Measurements from ENCODE around the gene MTA3.
A peak's percentile ranks its signal among the peaks of the same experiment; 100 is the strongest.
"Not testable (repeated sequence)": the region's sequence is repeated elsewhere in the genome, so short reads cannot be mapped to it uniquely, and the experiment has no call there.

The MTA3 gene

DNA sequence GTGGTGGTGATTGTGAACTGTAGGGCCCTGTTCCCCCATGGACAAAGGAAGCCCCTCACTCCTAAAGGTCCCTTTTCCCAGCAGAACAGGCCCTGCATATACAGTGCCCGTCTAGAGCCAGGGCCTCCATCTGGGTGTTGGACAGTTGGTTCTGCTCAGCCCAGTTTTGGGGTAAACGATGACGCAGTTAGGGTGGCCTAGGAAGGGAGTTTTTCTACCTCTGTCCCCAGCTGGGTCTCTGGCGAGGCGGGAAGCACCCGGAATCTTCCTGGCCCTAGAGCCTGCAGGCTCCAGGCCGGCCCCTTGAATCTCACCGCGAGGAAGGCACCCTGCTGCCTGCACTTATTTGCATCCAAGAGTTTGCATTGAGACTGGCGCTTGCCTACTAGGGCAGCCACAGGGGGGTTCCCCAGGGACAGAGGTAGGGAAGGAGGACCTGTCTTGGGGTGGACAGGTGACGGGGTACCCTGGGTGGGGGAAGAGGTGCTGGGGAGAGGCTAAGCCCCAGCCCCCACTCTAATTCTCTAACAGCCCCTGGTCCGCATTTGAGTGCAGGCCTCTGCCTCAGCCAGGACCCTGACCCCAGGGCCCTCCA lies 529 bp upstream of the MTA3 start:
- peak; percentile 4 to 14 for DNase-seq

DNA sequence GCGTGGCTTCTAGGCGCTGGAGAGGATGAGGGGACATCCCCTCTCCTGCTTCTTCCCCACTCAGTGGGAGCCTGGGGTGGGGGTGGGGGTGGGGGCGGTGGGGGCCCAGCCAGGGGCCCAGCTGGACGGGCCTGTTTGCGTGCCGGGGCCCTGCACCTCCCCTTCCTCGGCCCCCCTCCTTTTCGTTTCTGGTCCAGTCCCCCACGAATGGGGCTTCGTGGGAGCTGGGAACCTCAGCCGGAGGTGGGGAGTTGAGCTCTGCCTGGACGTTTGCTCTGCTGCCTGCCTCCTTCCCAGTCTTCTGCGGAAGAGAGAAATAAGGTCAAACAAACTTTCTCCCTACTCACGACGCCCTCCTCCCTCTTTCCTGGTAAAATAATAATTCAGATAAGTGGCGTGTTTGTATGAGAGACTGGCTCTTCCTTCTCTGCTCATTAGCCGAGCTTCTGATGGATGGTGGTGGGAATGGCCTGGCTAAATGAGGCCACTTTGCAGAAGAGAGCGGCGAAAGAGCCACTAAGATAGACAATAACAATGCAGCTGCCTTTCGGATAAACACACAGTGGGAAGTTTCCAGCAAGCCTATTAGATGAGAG lies 782 bp downstream of the MTA3 start:
- DNase-seq: peak in 1 of 2 donors; percentile 9

DNA sequence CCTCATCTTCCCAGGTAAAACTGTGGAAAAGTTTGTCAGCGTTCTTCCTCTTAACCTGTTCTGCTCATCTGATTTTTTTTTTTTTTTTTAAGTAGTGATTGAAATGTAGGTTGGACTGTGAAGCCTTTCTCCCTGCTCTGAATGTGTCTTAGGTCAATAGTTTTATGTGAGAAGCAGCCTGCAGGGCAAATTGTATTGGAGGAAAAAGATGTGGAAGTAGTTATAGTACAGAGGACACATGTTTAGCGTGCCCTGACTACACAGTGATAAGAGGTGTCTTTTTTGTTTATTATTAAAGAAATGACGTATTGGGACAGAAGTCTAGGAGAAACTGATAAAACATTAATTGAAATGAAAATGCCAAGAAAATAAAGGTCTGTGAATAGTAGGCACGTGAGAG lies 1.5 kb downstream of the MTA3 start:
- no peak for DNase-seq

DNA sequence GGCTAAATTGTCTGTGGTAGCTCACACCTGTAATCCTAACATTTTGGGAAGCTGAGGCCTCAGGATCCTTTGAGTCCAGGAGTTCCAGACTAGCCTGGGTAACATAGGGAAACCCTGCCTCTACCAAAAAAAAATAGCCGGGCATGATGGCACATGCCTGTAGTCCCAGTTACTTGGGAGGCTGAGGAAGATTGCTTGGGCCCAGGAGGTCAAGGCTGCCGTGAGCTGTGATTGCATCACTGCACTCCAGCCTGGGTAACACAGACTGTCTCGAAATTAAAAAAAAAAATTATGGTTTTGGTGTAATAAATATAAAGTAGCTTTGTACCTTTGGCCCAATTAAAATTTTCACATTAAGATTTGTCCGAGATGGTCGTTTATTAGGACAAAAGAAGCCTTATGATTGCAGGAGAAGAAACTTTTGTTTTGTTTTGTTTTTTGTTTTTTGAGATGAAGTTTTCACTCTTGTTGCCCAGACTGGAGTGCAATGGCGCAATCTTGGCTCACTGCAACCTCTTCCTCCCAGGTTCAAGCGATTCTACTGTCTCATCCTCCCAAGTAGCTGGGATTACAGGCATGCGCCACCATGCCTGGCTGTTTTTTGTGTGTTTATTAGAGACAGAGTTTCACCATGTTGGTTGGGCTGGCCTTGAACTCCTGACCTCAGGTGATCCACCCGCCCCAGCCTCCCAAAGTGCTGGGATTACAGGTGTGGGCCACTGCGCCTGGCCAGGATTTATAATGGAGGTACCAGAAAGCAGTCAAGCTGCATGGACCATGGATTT lies 4.1 kb downstream of the MTA3 start:
- no peak for DNase-seq

DNA sequence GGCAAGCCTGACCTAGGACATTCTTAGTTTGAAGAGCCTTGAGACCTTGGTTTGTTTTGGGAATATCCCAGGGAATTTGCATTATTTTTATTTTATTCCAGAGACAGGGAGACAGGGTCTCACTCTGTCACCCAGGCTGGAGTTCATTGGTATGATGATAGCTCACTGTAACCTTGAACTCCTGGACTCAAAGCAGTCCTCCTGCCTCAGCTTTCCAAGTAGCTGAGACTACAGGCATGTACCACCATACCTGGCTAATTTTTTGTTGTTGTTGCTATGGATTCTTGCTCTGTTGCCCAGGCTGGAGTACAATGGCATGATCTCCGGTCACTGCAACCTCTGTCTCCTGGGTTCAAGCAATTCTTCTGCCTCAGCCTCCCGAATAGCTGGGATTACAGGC lies 4.8 kb downstream of the MTA3 start:
- DNase-seq: no peak

DNA sequence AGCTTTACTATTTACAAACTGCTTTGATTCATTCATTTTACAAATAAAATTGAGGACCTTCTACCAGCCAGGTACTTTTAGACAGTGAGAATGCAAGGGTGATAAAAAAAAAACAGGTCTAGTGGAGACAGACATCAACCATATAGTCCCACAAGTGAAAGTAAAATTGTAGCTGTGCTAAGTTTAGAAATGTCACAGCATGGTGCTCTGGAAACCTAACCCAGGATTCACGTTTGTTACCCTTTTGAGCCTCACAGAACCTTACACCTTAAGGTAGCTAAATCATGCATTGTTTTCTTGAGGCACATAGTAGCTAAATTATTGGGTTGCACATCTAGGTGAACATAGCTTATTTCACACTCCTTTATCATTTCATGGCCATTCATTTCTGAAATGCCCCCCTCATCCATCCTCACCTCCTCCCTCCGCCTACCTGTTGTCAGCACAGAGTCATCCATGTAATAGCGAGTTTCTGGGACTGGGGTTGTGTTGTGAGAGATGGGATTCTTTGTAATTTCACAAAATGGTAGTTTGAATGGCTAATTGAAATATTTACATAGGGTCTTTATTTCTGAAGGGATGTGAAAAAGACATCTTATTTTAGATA lies 7.1 kb downstream of the MTA3 start:
- DNase-seq: peak in 1 of 2 donors; percentile 3

DNA sequence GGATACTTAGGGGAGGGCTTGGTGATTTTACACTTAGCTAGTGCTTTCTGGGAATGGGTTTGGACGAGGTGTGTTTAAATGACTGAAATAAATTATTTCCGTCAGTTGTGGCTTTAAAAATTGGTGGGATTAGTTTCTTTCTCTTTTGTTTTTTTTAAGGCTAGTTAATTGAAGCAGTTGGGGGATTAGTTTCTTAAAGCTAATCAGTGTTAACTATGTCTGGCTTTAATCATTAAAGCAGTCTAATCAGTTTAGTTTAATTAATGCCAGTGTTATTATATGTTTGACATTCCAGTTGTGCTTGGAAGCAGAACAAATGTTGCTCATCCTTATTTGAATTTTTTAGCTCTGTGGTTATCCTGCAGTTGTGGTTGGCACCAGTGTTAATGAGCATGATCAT lies 10.2 kb downstream of the MTA3 start:
- no peak for DNase-seq

DNA sequence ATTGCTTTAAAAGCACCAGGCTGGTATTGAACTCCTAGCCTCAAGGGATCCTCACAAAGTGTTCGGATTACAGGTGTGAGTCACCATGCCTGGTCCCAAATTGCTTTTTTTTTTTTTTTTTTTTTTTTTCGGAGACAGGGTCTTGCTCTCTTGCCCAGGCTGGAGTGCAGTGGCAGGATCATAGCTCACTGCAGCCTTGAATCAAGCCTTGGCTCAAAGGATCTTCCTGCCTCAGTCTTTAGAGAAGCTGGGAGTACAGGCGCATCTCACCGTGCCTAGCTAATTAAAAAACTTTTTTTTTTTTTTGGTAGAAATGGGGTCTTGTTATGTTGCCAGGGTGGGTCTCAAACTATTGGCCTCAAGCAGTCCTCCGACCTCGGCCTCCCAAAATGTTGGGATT lies 12.8 kb downstream of the MTA3 start:
- DNase-seq: no peak

DNA sequence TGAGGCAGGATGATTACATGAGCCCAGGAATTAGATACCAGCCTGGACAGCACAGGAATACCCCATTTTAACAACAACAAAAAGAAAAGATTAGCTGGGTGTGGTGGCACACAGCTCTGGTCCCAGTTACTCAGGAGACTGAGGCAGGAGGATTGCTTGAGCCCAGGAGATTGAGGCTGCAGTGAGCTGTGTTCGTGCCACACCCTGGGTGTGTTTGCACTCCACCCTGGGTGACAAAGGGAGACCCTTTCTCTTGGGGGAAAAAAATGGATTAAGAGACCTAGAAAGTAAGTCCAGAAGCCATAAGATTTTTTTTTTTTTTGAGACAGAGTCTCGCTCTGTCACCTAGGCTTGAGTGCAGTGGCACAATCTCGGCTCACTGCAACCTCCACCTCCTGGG lies 16.2 kb downstream of the MTA3 start:
- DNase-seq: not testable (repeated sequence)

DNA sequence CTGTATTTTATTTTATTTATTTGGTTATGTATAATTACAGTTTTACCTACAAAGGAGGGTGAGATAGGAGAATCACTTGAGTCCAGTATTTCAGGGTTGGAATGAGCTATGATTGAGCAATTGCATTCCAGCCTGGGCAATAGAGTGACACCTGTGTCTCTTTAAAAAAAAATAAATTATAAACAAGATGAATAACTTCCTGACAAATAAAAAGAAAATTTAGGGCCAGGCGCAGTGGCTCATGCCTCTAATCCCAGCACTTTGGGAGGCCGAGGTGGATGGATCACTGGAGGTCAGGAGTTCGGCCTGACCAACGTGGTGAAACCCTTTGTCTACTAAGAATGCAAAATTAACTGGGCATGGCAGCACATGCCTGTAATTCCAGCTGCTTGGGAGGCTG lies 17.3 kb downstream of the MTA3 start:
- DNase-seq: no peak

DNA sequence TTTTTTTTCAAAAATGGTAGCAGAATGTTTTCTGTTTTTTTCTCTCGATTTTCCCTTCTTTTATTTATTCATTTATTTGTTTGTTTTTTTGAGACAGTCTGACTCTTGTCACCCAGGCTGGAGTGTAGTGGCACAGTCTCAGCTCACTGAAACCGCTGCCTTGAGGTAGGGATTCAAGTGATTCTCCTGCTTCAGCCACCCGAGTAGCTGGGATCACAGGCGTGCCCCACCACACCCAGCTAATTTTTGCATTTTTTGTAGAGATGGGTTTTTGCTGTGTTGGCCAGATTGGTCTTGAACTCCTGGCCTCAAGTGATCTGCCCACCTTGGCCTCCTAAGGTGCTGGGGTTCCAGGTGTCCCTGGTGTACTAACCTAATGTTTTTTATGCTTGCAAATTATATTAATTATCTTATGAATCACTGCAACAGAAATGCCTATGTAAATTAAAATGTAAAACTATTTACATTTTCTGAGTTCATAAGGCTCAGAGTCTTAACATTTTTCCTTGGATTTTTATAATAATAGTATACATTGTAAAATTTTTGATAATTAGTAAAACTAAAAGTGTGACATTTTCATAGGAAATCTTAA lies 19.2 kb downstream of the MTA3 start:
- DNase-seq: no peak

DNA sequence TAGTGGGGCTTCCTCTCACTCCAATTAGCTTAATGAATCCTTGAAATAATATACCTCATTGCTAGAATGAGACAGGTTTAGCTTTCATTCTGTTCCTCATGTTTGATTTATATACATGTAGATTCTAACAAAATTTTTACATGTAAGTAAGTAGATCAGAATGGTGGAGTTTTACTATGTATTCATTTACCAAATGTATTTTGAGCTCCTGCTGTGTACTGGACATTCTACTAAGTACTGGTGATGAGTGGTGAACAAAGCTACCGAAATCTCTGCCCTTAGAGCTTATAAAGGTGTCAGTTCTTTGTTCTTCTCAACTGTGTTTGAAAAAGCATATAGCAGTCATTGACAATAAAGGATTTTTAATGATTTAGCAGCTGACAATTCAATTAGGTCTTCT lies 19.7 kb downstream of the MTA3 start:
- no peak for DNase-seq

DNA sequence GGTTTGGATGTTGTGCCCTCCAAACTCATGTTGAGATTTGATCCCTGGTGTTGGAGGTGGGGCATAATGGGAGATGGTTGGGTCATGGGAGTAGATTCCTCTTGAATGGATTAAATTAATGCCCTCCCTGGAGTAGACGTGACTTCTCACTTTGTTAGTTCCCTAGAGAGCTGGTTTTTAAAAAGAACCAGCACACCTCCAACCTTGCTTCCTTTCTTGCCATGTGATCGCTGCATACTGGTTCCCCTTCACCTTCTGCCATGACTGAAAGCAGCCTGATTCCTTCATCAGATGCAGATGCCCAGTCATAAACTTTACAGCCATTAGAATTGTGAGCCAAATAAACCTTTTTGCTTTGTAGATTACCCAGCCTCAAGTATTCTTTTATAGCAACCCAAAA lies 21.7 kb downstream of the MTA3 start:
- DNase-seq: no peak

DNA sequence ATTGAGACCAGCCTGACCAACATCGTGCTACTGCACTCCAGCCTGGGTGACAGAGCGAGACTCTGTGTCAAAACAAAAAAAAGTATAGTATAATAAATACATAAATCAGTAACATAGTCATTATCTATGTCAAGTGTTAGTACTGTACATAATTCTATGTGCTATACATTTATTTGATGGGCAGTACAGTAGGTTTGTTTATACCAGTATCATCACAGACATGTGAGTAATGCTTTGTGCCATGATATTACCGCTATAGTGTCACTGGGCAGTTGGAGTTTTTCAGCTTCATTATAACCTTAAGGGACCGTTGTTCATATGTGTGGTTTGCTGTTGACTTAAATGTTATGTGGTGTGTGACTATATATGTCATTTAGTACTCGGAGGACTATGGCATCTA lies 24.9 kb downstream of the MTA3 start:
- DNase-seq: no peak

DNA sequence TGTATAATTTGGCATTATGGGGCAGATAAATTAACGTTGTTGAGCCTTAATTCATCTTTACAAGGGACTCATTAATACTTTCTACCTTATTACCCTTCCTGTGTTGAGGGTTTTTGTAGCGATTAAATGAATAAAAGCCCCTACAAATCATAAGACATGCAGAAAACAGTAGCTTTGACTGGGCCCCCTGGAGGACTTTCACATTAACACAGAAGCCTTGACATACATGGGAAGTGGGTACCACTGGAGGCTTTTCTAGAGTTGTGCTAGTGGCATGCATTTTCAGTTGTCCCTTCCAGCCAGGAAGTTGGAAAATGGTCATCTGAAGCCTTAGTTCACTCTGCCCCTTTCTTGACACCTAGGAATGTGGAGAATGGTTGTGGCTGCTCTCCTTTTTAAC lies 30.2 kb downstream of the MTA3 start:
- DNase-seq: no peak

DNA sequence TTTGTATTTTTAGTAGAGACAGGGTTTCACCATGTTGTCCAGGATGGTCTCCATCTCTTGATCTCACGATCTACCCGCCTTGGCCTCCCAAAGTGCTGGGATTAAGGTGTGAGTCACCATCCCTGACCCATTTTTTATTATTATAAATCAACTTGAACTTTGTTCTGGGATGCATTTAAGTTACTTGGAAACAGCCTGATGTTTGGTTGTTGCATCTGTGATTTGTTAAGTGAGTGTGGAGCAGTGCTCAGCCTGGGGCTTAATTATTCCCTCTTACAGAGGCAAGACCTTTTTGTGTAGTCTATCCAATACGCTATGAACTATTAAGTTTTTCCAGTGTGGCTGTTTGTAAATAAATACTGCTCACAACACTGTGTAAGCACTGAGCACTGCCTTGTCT lies 32.6 kb downstream of the MTA3 start:
- no peak for DNase-seq

DNA sequence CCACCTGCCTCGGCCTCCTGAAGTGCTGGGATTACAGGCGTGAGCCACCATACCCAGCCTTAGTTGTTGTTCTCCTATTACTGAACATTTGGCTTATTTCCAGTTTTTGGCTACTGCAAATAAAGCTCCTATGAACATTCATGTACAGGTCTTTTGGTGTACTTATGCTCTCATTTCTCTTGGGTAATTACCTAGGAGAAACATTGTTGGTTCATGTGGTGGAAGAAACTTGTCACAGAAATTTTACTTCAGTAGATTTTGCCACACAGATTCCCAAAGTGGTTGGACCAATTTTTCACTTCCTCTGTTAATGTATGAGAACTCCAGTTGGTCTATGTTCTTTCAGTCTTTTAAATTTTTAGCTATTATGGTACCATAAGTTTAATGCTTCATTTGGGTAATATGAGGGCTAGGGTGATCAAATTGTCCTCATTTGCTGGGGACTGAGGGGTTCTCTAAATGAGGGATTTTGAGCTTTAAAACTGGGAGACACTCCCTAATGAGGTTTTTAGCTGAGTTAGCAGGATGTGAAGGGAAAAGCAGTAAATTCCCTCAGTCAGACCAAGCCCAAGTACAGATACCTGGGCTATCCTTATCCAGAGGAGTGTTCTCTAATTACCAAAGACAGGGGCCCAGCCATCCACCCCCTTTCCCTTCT lies 33.9 kb downstream of the MTA3 start:
- DNase-seq: no peak

DNA sequence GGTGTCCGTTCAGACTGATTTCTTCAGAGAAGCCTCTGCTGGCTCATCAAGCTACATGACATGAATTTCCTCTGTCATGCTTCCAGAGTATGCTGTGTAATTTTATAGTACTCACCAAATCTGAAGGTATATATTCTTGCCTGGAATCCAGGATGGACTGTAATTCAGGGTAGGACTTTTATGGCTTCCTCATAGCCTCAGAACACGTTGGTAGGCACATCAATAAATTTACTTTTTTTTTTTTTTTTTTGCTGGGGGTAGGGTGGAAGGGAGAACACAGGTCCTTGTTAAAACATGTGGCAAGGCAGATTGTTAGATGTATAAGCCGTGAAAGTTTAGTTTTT lies 34.4 kb downstream of the MTA3 start:
- DNase-seq: no peak

DNA sequence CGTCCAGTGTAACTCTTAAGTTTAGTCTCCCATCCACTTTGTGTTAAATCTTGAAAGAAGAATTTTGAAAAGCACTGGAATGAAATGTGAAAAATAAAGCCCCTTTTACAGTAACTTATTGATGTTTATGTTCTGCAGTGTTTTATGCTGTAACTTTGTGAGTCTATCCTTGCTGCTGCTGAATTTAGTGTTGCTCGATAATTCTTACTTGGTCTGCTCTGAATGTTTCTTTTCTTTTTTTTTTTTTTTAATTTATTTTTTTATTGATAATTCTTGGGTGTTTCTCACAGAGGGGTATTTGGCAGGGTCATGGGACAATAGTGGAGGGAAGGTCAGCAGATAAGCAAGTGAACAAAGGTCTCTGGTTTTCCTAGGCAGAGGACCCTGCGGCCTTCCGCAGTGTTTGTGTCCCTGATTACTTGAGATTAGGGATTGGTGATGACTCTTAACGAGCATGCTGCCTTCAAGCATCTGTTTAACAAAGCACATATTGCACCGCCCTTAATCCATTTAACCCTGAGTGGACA lies 36.0 kb downstream of the MTA3 start:
- not testable (repeated sequence) for DNase-seq

DNA sequence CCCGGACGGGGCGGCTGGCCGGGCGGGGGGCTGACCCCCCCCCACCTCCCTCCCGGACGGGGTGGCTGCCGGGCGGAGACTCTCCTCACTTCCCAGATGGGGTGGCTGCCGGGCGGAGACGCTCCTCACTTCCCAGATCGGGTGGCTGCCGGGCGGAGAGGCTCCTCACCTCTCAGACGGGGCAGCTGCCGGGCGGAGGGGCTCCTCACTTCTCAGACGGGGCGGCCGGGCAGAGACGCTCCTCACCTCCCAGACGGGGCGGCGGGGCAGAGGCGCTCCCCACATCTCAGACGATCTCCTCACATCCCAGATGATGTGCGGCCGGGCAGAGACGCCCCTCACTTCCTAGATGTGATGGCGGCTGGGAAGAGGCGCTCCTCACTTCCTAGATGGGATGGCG lies 37.7 kb downstream of the MTA3 start:
- DNase-seq: not testable (repeated sequence)

DNA sequence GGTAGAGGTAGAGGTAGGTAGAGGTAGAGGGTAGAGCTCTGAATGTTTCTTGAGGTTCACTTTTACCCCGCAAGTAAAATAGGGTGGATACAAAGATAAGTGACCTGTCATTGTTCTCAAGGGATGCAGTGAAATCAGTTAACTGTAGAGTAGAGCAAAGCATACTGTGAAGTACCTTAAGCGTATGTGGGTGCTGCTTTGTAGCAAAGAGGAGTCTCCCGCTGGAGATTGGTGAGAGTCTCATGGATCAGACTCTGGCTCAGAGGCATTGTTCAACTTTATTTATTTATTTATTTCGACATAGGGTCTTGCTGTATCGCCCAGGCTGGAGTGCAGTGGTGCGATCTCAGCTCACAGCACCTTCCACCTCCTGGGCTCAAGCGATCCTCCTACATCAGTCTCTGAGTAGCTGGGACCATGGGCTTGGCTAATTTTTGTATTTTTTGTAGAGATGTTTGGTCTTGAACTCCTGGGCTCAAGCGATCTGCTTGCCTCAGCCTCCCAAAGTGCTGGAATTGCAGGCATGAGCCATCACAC lies 38.7 kb downstream of the MTA3 start:
- no peak for DNase-seq

DNA sequence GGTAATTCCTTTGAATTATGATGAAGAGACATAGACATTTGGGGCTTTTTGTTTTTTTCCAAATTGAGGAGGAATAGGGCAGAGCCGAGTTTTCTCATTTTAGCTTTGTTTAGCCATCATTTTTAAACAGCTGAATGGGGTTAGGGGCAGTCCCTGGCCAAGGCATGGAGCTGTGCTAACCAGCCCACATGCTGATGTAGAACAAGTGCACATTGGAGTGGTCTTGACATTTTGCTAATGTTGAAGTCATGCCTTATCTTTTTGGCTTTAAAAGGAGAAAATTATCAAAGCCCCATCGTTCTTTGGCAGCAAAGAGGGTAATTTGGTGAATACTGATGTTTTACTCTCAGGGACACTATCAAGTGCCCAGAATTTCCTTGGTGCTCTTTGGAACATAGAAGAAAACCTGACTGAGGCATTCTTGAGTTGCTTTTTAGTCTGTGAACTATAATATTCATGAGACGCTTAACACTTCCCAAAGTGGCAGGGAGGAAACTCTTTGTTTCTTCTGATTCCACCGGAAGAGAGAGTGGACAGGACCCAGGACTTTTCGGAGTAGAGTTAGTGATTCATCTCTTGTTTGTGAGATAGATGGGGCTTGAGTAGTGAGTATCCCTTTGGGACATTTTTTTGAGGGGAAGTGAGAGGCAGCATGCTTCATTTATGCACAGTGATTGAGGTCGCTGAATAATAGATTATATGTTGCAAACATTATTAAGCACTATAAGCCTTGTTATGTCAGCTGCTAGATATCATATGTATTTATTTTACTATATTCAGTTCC lies 45.0 kb downstream of the MTA3 start:
- DNase-seq: no peak
